HepG2 (cell line): ENCODE results near the gene GAB3. TPM values are rescaled to one million over a fixed set of nuclear protein-coding genes. Genes with fewer than 3 reads are reported as not detected.

ENCODE experiments used
- ATAC-seq: fragments of 200-7000 bp; cut with Tn5 transposase; 3 replicates; pipeline ENCODE4 v1.9.1; 2020; ENCODE audit warnings: mild to moderate bottlenecking, moderate library complexity
- BruUV-seq: library from RNA; stranded (reverse); fragments of 400-500 nt; replicated peaks from 2 replicates; lab custom pipeline; 2021; lab: Mats Ljungman, UMichigan
- CTCF ChIA-PET: fragments of 300-600 bp; formaldehyde crosslinking; extraction: SDS; loops from one replicate; lab custom pipeline; 2021; ENCODE audit warnings: low total read pairs, inconsistent platforms, low intra/inter-chr PET ratio; lab: Yijun Ruan, JAX
- POLR2A ChIA-PET: fragments of 350-600 bp; sonication (Branson Sonifier 250); formaldehyde crosslinking; loops from one replicate; lab custom pipeline; 2020; ENCODE audit warnings: antibody characterized with exemption, inconsistent platforms; lab: Yijun Ruan, JAX
- DNase-seq: peaks from one replicate; pipeline ENCODE4 v3.0.0-alpha.2; 2015; ENCODE audit warnings: low spot score
- FAIRE-seq: peaks from 3 replicates; lab custom pipeline; 2011; peaks lifted over from hg19 to GRCh38; lab: Jason Lieb, UNC
- H2AFZ ChIP-seq: one replicate; pipeline ENCODE4 v1.6.1; 2011; ENCODE audit warnings: low read length, inconsistent platforms
- H3K27ac ChIP-seq: fragments of 300-600 bp; 3 replicates; pipeline ENCODE4 v1.8.0; 2011; ENCODE audit warnings: mixed run types, mild to moderate bottlenecking, mixed read lengths, low read length, inconsistent platforms; ENCODE audit not compliant: insufficient read depth; ENCODE audit errors: extremely low read length
- H3K27me3 ChIP-seq, 2 experiments: fragments of 200-600 bp in 1 of 2; 2 replicates in 1 of 2; 3 replicates in 1 of 2; pipeline versions ENCODE4 v1.6.0 to v1.8.0; 2011; ENCODE audit warnings: low read length in 2 of 2, mild to moderate bottlenecking in 2 of 2, moderate library complexity in 2 of 2, inconsistent platforms in 1 of 2; ENCODE audit not compliant: insufficient read depth in 2 of 2, control insufficient read depth in 1 of 2
- H3K36me3 ChIP-seq, 2 experiments: fragments of 200-600 bp in 1 of 2; replicated peaks in 1 of 2; 2 replicates in 1 of 2; 3 replicates in 1 of 2; pipeline versions ENCODE4 v1.5.1 to v1.8.0; 2011; ENCODE audit warnings: low read length in 2 of 2, inconsistent platforms in 1 of 2; ENCODE audit not compliant: insufficient read depth in 2 of 2, control insufficient read depth in 1 of 2
- H3K4me1 ChIP-seq: 2 replicates; pipeline ENCODE4 v1.5.1; 2012; ENCODE audit warnings: low read length, inconsistent platforms; ENCODE audit not compliant: insufficient read depth
- H3K4me2 ChIP-seq: 2 replicates; pipeline ENCODE4 v1.6.0; 2011; ENCODE audit warnings: low read depth, low read length, inconsistent platforms
- H3K4me3 ChIP-seq, 3 experiments: fragments of 200-600 bp in 1 of 3; sonication (generic), shearing (Covaris generic) in 1 of 3; replicated peaks in 1 of 3; 2 replicates each; pipeline ENCODE4 v1.5.1; 2011 to 2016; ENCODE audit warnings: low read length in 3 of 3, inconsistent platforms in 2 of 3, low read depth in 2 of 3, mild to moderate bottlenecking in 2 of 3, control low read depth in 1 of 3, mixed read lengths in 1 of 3; ENCODE audit not compliant: insufficient read depth in 1 of 3
- H3K79me2 ChIP-seq: one replicate; pipeline ENCODE4 v1.6.1; 2011; ENCODE audit warnings: low read length, inconsistent platforms; ENCODE audit not compliant: insufficient read depth
- H3K9ac ChIP-seq: 2 replicates; pipeline ENCODE4 v1.6.0; 2011; ENCODE audit warnings: mild to moderate bottlenecking, low read depth, low read length, inconsistent platforms; ENCODE audit not compliant: insufficient read depth
- H3K9me3 ChIP-seq: 2 replicates; pipeline ENCODE4 v1.5.1; 2012; ENCODE audit warnings: mild to moderate bottlenecking, low read length
- H4K20me1 ChIP-seq: 2 replicates; pipeline ENCODE4 v1.6.0; 2011; ENCODE audit warnings: inconsistent platforms, mild to moderate bottlenecking, low read length, moderate library complexity; ENCODE audit not compliant: insufficient read depth
- AKAP8 ChIP-seq: sonication (generic); formaldehyde crosslinking; IDR thresholded peaks from 2 replicates; pipeline ENCODE4 v1.5.1; 2020; ENCODE audit warnings: mild to moderate bottlenecking, missing genetic modification reagents
- DRAP1 ChIP-seq: IDR thresholded peaks from 2 replicates; pipeline ENCODE4 v1.6.1; 2016; ENCODE audit warnings: missing genetic modification reagents, missing compliant biosample characterization
- ETV6 ChIP-seq: sonication (generic); formaldehyde crosslinking; conservative IDR thresholded peaks from 2 replicates; pipeline ENCODE4 v1.4.0; 2020; ENCODE audit warnings: missing genetic modification reagents
- GATAD1 ChIP-seq: IDR thresholded peaks from 2 replicates; pipeline ENCODE4 v1.6.1; 2016; ENCODE audit warnings: missing genetic modification reagents, missing compliant biosample characterization
- GZF1 ChIP-seq: sonication (generic); formaldehyde crosslinking; IDR thresholded peaks from 2 replicates; pipeline ENCODE4 v1.5.1; 2020; ENCODE audit warnings: mild to moderate bottlenecking, missing genetic modification reagents
- MAZ ChIP-seq, 2 experiments: sonication (generic) in 1 of 2; formaldehyde crosslinking in 1 of 2; IDR thresholded peaks; 2 replicates each; pipeline versions ENCODE4 v1.5.0 to v1.6.1; 2012 to 2020; ENCODE audit warnings: low read depth in 2 of 2, mild to moderate bottlenecking in 2 of 2, borderline replicate concordance in 1 of 2, improper control_type of control experiment in 1 of 2, low read length in 1 of 2, missing genetic modification reagents in 1 of 2, moderate library complexity in 1 of 2
- NKX3-1 ChIP-seq: sonication (generic); formaldehyde crosslinking; IDR thresholded peaks from 2 replicates; pipeline ENCODE4 v1.5.0; 2020; ENCODE audit warnings: missing genetic modification reagents
- PHF21A ChIP-seq: sonication (generic); formaldehyde crosslinking; IDR thresholded peaks from 2 replicates; pipeline ENCODE4 v1.5.0; 2020; ENCODE audit warnings: mild to moderate bottlenecking, missing genetic modification reagents
- WGBS: methylation state at CpG from one replicate; pipeline ENCODE4 v1.1.6; 2017; ENCODE audit warnings: low lambda C conversion rate; 5-methylcytosine and 5-hydroxymethylcytosine counted together
- in situ Hi-C: cut with HindIII; loops from 2 replicates; pipeline ENCODE4 v1.10.0; 2017; ENCODE audit warnings: low pct_unique_long_range_greater_than_20kb; ENCODE audit not compliant: extremely low pct_ligation_motif_present
- intact Hi-C: fragments of 100-400 bp; cut with micrococcal nuclease; formaldehyde crosslinking; loops from one replicate; pipeline ENCODE4 v1.10.0; 2022; ENCODE audit not compliant: unreplicated experiment
- polyA plus RNA-seq, 8 experiments: library from polyadenylated mRNA; depleted of rRNA in 3 of 8; stranded (reverse) in 7 of 8; unstranded in 1 of 8; fragments of >200 nt; fragmentation: Illumina TruSeq in 4 of 8; extraction: Trizol in 4 of 8; gene quantifications; 2 replicates each; pipeline versions ENCODE4 v1.2.1 to v1.2.3, GENCODE V29; 2011 to 2016; ENCODE audit warnings: low read depth in 4 of 8, missing spikeins in 1 of 8, mixed read lengths in 1 of 8; ENCODE audit not compliant: insufficient read depth in 1 of 8
- total RNA-seq, 5 experiments: library from RNA; depleted of rRNA; stranded (reverse); fragments of >200 nt; fragmentation: Illumina TruSeq; extraction: Trizol; gene quantifications; 2 replicates each; pipeline ENCODE4 v1.2.3, GENCODE V29; 2016; ENCODE audit warnings: low read depth in 1 of 5
- TF ChIP-seq, protein P1 (sequence below): sonication (generic); formaldehyde crosslinking; IDR thresholded peaks from 2 replicates; pipeline ENCODE4 v1.5.1; 2020; ENCODE audit warnings: mild to moderate bottlenecking, missing genetic modification reagents, moderate library complexity
- TF ChIP-seq, protein P2 (sequence below): sonication (generic); formaldehyde crosslinking; IDR thresholded peaks from 2 replicates; pipeline ENCODE4 v1.8.1; 2023; ENCODE audit warnings: mild to moderate bottlenecking, missing genetic modification reagents
- TF ChIP-seq, protein P3 (sequence below): sonication (generic); formaldehyde crosslinking; IDR thresholded peaks from 2 replicates; pipeline ENCODE4 v1.5.0; 2020; ENCODE audit warnings: missing genetic modification reagents, mild to moderate bottlenecking, borderline replicate concordance

Gene GAB3
- total and polyA plus RNA-seq, 2 of the 13 experiments (the other 11 are each of a cell fraction or from before 2014, with no cell fraction given): not detected

DNA sequence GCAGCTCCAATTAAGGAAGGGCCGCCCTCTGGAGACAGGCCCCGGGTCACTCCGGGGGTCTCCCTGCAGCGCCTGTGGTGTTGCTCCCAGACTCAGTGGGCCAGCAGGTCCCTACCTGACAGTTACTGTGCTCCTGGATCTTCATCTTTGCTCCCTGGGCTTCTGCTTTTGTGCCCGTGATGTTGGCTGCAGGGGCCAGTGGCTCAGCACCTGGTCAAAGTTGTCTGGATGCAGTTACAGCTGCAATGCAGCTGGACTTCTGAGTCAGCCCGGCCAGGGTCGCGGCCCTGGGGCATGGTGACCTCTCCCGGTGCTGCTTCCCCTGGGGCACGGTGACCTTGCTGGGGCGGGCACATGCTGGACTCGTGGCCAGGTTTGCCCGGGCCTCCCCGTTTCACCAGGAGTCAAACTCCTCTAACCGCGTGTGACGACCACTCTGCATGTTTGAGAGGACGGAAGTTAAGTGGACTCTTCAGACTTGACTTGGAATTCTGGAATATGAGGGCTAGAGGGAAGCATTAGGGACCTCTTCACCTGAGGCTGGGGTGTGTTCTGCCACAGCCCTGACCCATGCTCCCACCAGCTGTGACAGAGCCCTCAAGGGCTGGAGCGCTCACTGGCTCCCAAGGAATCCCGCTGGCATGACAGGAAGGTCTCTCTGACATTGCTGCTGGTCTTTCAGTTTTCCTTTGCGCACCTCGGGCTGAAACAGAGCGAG lies 101.2 kb downstream of the GAB3 start:
- WGBS: no CpG with 5 or more reads among the region's 23 CpGs
- no peak overlapping the region for H3K4me3 ChIP-seq
- FAIRE-seq (no peak), DNase-seq (no peak), ATAC-seq (no peak; the same call in 2 of the 3 replicates)
- H3K79me2 ChIP-seq: no peaks in the 10 kb centered on the region
- in situ Hi-C loops: no loop called here
- H3K36me3 ChIP-seq: no peaks in the 10 kb centered on the region
- ChIA-PET POLR2A (no interaction called here), CTCF (no interaction called here)
- no TSS peak for BruUV-seq
- no peaks in the 10 kb centered on the region for H4K20me1 ChIP-seq
- H3K27ac ChIP-seq: no peak overlapping the region
- H3K9ac ChIP-seq: no peak overlapping the region
- H3K27me3 ChIP-seq: 0 out of 5 replicates have a peak, but pooled peaks cover 2 to 8% of the 10 kb centered on the region in 2 experiments
- TF ChIP-seq NKX3-1 (CRISPR knock-in tag): no peak
- TF ChIP-seq, protein P1, sequence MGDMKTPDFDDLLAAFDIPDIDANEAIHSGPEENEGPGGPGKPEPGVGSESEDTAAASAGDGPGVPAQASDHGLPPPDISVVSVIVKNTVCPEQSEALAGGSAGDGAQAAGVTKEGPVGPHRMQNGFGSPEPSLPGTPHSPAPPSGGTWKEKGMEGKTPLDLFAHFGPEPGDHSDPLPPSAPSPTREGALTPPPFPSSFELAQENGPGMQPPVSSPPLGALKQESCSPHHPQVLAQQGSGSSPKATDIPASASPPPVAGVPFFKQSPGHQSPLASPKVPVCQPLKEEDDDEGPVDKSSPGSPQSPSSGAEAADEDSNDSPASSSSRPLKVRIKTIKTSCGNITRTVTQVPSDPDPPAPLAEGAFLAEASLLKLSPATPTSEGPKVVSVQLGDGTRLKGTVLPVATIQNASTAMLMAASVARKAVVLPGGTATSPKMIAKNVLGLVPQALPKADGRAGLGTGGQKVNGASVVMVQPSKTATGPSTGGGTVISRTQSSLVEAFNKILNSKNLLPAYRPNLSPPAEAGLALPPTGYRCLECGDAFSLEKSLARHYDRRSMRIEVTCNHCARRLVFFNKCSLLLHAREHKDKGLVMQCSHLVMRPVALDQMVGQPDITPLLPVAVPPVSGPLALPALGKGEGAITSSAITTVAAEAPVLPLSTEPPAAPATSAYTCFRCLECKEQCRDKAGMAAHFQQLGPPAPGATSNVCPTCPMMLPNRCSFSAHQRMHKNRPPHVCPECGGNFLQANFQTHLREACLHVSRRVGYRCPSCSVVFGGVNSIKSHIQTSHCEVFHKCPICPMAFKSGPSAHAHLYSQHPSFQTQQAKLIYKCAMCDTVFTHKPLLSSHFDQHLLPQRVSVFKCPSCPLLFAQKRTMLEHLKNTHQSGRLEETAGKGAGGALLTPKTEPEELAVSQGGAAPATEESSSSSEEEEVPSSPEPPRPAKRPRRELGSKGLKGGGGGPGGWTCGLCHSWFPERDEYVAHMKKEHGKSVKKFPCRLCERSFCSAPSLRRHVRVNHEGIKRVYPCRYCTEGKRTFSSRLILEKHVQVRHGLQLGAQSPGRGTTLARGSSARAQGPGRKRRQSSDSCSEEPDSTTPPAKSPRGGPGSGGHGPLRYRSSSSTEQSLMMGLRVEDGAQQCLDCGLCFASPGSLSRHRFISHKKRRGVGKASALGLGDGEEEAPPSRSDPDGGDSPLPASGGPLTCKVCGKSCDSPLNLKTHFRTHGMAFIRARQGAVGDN (CRISPR knock-in tag): peak; percentile 28; the same call in 1 of the 2 replicates
- no peak overlapping the region for H2AFZ ChIP-seq
- H3K4me2 ChIP-seq: no peak overlapping the region
- H3K9me3 ChIP-seq: no peaks in the 10 kb centered on the region
- intact Hi-C loops: no loop called here
- no peaks in the 10 kb centered on the region for H3K4me1 ChIP-seq

- 0 out of 5 replicates have a peak, but pooled peaks cover 2 to 8% of the 10 kb centered on the region in 2 experiments for H3K27me3 ChIP-seq
- no peaks in the 10 kb centered on the region for H3K36me3 ChIP-seq
- in situ Hi-C loops (no loop called here), intact Hi-C loops (no loop called here)
- H3K4me3 ChIP-seq: no peak overlapping the region
- ATAC-seq (no peak), DNase-seq (no peak), FAIRE-seq (no peak)
- no TSS peak for BruUV-seq
- H3K9me3 ChIP-seq: no peaks in the 10 kb centered on the region
- POLR2A ChIA-PET: no interaction called here
- H4K20me1 ChIP-seq: no peaks in the 10 kb centered on the region
- H3K4me1 ChIP-seq: no peaks in the 10 kb centered on the region
- H3K9ac ChIP-seq: no peak overlapping the region
- CTCF ChIA-PET: no interaction called here
- H3K4me2 ChIP-seq: no peak overlapping the region
- no peaks in the 10 kb centered on the region for H3K79me2 ChIP-seq
- no peak overlapping the region for H3K27ac ChIP-seq
- no peak overlapping the region for H2AFZ ChIP-seq
- 28% methylated on average over 4 of the region's 15 CpGs for WGBS
- TF ChIP-seq PHF21A (CRISPR knock-in tag) (no peak), DRAP1 (no peak), MAZ (IDR thresholded peaks at IDR 0.05; ENCODE audit: borderline replicate concordance, low read depth, low read length) (no peak), MAZ (CRISPR knock-in tag; IDR thresholded peaks at IDR 0.05; ENCODE audit: low read depth) (no peak), GATAD1 (CRISPR knock-in tag) (no peak), ETV6 (CRISPR knock-in tag) (no peak), GZF1 (CRISPR knock-in tag) (no peak), AKAP8 (CRISPR knock-in tag) (no peak)
- TF ChIP-seq, protein P2, sequence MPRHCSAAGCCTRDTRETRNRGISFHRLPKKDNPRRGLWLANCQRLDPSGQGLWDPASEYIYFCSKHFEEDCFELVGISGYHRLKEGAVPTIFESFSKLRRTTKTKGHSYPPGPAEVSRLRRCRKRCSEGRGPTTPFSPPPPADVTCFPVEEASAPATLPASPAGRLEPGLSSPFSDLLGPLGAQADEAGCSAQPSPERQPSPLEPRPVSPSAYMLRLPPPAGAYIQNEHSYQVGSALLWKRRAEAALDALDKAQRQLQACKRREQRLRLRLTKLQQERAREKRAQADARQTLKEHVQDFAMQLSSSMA: no peak
- TF ChIP-seq, protein P3, sequence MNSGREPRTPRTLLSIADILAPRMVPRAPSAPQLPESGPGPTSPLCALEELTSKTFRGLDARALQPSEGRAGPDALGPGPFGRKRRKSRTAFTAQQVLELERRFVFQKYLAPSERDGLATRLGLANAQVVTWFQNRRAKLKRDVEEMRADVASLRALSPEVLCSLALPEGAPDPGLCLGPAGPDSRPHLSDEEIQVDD (CRISPR knock-in tag): no peak
Measured at GRCh38 chrX:154648931-154649330, 101.9 kb downstream of the GAB3 start.
